ENCODE measurements around the gene GAPVD1.
"Not testable (repeated sequence)": the region's sequence is repeated elsewhere in the genome, so short reads cannot be mapped to it uniquely, and the experiment has no call there.

Gene GAPVD1

DNA sequence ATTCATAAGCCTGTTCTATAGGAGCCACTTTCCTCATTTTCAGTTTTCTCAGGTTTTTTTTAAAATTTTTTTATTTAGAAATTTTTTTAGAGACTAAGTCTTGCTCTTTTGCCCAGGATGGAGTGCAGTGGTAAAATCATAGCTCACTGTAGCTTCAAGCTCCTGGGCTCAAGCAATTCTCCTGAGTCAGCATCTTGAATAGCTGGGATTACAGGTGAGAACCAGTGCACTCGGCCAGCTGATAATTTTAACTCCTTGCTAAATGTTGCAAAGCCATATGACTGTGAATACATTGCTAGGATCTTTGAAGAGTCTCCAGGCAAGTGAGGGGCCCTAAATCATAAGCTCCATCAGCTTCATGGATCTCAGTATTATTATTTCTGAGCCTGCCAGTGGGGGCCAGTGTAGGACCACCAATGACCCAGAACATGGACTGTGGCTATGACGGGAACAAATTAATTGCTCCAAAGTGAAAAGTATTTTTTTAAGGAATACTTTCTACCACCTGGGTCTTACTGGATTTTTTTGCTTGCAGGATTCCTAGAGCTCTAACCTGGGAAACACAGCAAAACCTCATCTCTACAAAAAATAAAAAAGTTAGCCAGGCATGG lies 5.7 kb upstream of the GAPVD1 start:
- no peak for DNase-seq (ENCODE audit: low read depth in 2 of 2)

- no peak for DNase-seq (ENCODE audit: low read depth in 2 of 2)
These were observed 3.4 kb upstream of the GAPVD1 start for GRCh38 chr9:125258160-125258785.

- no peak for DNase-seq (ENCODE audit: low read depth in 2 of 2)
These were observed 2.6 kb upstream of the GAPVD1 start for GRCh38 chr9:125258832-125259534.

DNA sequence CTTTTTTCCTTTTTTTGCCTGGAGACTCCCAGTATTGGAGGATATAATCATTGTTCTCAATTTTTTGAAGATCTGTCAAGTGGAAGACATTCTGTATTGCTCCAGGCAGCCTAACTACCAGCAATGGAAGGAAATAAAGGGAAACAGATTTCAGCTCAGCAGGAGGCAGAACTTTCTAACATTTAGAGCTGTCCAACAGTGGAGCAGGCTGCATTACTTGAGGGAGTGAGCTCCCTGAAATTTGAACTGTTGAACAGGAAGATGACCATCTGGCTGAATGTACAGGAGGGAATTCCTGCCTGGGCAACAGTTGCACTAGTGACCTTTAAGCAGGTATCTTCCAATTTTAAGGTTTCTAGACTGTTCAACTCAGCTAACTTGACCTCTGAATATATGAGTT lies 1.1 kb upstream of the GAPVD1 start:
- DNase-seq (ENCODE audit: low read depth in 2 of 2): no peak

DNA sequence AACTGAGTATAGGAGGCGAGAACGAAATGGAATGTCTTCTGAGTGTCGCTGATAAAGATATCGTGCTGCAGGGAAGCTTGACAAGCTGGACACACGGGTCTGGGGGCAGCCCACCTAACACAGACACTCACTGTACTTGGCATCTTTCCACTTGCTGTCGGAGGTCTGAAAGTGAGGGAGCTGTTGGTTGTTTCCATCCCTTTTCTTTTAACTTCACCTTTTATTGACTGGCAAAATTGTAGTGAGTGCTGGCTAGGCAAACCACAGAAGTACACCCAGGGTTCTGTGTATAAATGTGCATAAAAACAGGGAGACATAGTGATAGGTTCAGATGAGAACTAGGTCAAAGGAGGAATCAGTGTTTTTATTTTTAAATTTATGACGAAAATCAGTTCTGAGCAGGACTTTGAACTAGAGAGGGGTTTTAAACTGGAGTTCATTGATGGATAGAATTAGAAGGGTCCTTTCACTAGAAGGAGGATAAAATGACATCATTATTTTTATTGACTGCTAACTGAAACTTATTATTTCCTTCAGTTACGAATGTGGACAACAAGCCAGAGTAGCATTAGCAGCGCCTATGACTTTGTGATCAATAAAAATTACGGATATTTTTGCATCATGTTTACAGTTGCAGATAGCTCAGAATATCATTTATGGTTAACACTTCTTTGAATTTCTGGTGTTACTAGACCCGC lies 817 bp downstream of the GAPVD1 start:
- no peak for DNase-seq (ENCODE audit: low read depth in 2 of 2)

GRCh38 chr9:125264068-125264467 lies 2.4 kb downstream of the GAPVD1 start:
- not testable (repeated sequence) for DNase-seq (ENCODE audit: low read depth in 2 of 2)

GRCh38 chr9:125268394-125269013 lies 6.9 kb downstream of the GAPVD1 start:
- DNase-seq (ENCODE audit: low read depth in 2 of 2): no peak

GRCh38 chr9:125269014-125269397 lies 7.4 kb downstream of the GAPVD1 start:
- no peak for DNase-seq (ENCODE audit: low read depth in 2 of 2)

GRCh38 chr9:125271081-125271480 lies 9.5 kb downstream of the GAPVD1 start:
- no peak for DNase-seq (ENCODE audit: low read depth in 2 of 2)

DNA sequence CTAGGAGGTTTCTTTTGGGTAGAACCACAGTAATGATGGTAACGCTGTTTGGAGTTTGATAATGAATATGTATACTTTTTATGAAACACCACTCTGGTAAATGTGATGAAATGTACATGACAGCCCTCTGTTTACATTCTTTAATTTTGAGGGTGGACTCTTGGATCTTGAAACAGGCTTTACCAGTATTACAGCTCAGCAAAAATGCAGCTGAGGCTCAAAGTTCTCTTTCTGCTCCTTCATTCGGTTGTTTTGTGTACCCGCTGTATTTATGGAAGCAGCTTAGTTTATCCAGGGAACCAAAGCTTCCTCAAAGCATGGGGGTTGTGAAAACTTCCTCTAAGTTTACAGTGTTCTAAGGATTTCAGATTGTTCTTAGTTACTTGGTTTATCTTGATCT lies 11.1 kb downstream of the GAPVD1 start:
- no peak for DNase-seq (ENCODE audit: low read depth in 2 of 2)

DNA sequence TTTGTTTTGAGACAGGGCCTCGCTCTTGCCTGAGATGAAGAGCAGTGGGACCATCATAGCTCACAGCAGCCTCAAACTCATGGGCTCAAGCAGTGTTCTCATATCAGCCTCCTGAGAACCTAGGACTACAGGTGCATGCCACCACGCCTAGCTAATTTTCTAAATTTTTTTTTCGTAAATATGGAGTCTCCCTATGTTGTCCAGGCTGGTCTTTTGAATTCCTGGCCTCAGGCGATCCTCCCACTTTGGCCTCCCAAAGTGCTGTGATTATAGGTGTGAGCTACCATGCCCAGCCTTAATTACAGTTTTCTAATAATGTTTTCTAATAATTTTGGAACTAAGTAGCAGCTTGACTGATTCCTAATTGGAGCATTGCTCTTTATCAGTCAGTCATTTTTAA lies 15.1 kb downstream of the GAPVD1 start:
- DNase-seq (ENCODE audit: low read depth in 2 of 2): no peak

DNA sequence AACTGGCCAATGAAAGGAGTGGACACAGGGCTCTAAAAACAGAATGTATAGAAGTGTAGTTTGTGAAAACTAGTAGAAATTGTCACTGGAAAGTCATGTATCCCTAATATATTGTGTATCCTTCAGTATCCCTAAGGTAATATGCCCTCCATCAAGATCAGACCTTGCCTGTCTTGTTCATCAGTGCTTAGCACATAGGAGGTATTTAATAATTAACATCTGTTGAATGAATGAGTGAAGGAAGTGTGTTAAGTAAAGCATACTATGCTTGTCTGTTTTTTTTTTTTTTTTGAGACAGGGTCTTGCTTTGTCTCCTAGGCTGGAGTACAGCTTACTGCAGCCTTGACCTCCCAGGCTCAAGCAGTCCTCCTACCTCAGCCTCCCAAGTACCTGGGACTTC lies 15.8 kb downstream of the GAPVD1 start:
- no peak for DNase-seq (ENCODE audit: low read depth in 2 of 2)

- DNase-seq (ENCODE audit: low read depth in 2 of 2): no peak
These were observed 19.3 kb downstream of the GAPVD1 start for GRCh38 chr9:125280945-125281344.

DNA sequence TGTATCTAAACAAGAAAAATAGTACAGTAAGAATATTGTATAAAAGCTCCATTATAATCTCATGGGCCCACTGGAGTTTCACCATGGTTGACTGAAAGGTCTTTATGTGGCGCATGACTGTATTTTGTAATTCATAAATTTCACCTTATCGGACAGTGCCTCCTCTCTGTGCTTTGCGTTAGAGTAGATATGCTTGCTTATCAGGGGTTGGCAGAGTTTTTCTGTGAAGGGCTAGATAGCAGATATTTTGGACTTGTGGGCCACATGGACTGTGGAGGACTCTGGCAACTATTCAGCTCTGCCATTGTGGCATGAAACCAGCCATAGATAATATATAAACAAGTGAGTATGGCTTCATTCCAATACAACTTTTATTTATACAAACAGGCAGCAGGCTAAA lies 23.2 kb downstream of the GAPVD1 start:
- no peak for DNase-seq (ENCODE audit: low read depth in 2 of 2)

DNA sequence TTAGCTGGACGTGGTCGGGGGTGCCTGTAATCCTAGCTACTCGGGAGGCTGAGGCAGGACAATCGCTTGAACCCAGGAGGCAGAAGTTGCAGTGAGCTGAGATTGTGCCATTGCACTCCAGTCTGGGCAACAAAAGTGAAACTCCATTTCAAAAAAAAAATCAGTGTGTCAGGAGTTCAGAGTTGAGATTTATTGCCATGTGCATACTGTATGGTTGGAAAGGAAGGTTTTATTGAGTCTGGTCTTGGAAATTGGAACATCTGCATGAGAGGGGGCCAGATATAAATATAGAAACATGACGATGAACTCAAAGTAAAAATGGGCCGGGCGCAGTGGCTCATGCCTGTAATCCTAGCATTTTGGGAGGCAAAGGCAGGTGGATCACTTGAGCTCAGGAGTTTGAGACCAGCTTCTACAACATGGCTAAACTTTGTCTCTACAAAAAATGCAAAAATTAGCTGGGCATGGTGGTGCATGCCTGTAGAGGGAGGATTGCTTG lies 25.4 kb downstream of the GAPVD1 start:
- DNase-seq (ENCODE audit: low read depth in 2 of 2): not testable (repeated sequence)

DNA sequence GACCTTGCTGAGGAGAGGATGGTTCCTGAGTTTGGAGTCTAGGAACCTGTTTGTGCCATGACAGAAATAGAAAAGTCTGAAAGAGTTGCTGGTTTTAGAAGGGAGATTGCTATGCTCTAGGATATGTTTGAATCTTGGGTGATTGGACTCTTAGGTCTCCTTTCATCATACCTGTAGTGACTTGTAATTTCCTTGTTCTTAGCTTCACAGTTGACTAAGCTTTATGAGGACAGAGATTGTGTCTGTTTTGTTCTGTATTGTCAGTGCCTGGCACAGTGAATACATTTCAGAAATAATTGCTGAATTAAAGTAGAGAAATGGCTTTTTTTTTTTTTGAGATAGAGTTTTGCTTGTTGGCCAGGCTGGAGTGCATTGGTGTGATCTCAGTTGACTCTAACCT lies 31.5 kb downstream of the GAPVD1 start:
- DNase-seq (ENCODE audit: low read depth in 2 of 2): no peak

GRCh38 chr9:125295657-125296056 lies 34.0 kb downstream of the GAPVD1 start:
- no peak for DNase-seq (ENCODE audit: low read depth in 2 of 2)

DNA sequence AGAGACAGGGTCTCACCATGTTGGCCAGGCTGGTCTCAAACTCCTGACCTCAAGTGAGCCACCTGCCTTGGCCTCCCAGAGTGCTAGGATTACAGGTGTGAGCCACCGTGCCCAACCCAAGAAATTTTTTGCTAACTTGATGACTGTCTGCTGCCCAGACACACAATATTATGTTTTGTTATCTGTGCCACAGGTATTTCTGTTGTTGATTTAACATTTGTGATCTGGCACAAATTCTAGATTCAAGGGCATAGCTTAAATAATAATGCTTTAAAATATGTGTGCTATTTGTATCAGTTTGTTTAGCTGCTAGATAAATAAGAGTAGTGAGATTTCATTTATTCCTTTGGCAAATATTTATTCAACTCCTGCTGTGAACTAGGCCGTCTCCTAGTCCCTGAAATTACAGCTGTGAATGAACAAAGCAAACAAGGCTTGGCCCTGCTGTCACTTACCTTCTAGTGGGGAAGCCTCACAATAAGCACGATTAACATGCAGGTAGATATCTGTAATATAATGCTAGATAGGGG lies 35.3 kb downstream of the GAPVD1 start:
- no peak for DNase-seq (ENCODE audit: low read depth in 2 of 2)

GRCh38 chr9:125297917-125298316 lies 36.3 kb downstream of the GAPVD1 start:
- DNase-seq (ENCODE audit: low read depth in 2 of 2): no peak

- no peak for DNase-seq (ENCODE audit: low read depth in 2 of 2)
These were observed 40.6 kb downstream of the GAPVD1 start for GRCh38 chr9:125302241-125302640.

- no peak for DNase-seq (ENCODE audit: low read depth in 2 of 2)
These were observed 42.6 kb downstream of the GAPVD1 start for GRCh38 chr9:125304273-125304672.

DNA sequence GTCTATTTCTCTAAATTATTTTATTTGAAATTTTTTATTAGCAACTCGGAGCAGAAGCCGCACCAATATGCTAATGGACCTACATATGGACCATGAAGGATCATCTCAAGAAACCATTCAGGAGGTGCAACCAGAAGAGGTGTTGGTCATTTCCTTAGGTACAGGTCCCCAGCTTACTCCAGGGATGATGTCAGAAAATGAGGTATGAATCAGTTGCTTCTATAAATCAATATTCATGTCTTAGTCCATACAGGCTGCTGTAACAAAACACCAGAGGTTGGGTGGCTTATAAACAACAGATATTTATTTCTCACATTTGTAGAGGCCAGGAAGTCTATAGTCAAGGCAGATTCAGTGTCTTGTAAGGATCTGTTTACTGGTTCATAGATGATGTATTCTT lies 50.8 kb downstream of the GAPVD1 start:
- DNase-seq (ENCODE audit: low read depth in 2 of 2): no peak

Measured in stimulated activated CD4-positive, alpha-beta T cell treated with anti-CD3 and anti-CD28 coated beads, Interleukin-1b, Interleukin-23, amount 100 ng/mL, for 1 hour (primary cell).